Activated naive CD8-positive, alpha-beta T cell treated with anti-CD3 and anti-CD28 coated beads for 36 hours (primary cell): ENCODE results near the gene ALDH16A1. TPM values are rescaled to one million over a fixed set of nuclear protein-coding genes. Genes with fewer than 3 reads are reported as not detected.

Experiments used
- DNase-seq: peaks from one replicate; pipeline ENCODE4 v3.0.0; 2021
- H3K27ac Mint-ChIP-seq: one replicate; pipeline ENCODE4 v1.8.0; 2022; ENCODE audit warnings: mild to moderate bottlenecking, moderate library complexity, mixed read lengths
- H3K27me3 Mint-ChIP-seq: one replicate; pipeline ENCODE4 v1.8.0; 2022; ENCODE audit warnings: mild to moderate bottlenecking, mixed read lengths
- H3K36me3 Mint-ChIP-seq: one replicate; pipeline ENCODE4 v1.8.0; 2021; ENCODE audit warnings: mild to moderate bottlenecking, mixed read lengths
- H3K4me1 Mint-ChIP-seq: one replicate; pipeline ENCODE4 v1.8.0; 2021; ENCODE audit warnings: mixed read lengths
- H3K4me3 Mint-ChIP-seq: one replicate; pipeline ENCODE4 v1.8.0; 2022; ENCODE audit warnings: mild to moderate bottlenecking, moderate library complexity, mixed read lengths
- H3K9me3 Mint-ChIP-seq: one replicate; pipeline ENCODE4 v1.8.0; 2022; ENCODE audit warnings: mixed read lengths
- total RNA-seq, 2 experiments: library from RNA; stranded (reverse); gene quantifications; one replicate each; pipeline ENCODE4 v1.2.3, GENCODE V29; 2021

The ALDH16A1 gene
- total RNA-seq, 2 experiments from 2014 or later, result 34.4 to 42.0 TPM

- DNase-seq, result no peak
- H3K36me3 Mint-ChIP-seq, result peaks cover 72% of the 10 kb centered on the region
- H3K27ac Mint-ChIP-seq, result peak overlapping the region; percentile 97
- H3K9me3 Mint-ChIP-seq, result peaks cover 4% of the 10 kb centered on the region
- peaks cover 36% of the 10 kb centered on the region for H3K27me3 Mint-ChIP-seq
- H3K4me3 Mint-ChIP-seq, result peak overlapping the region; percentile 53
- H3K4me1 Mint-ChIP-seq, result peaks cover 44% of the 10 kb centered on the region
These were observed 39.0 kb downstream of the ALDH16A1 start for GRCh38 chr19:49491804-49492572.

- peaks cover 45% of the 10 kb centered on the region for H3K4me1 Mint-ChIP-seq
- H3K9me3 Mint-ChIP-seq, result peaks cover 1% of the 10 kb centered on the region
- H3K27ac Mint-ChIP-seq, result peak overlapping the region; percentile 97
- H3K27me3 Mint-ChIP-seq, result peaks cover 29% of the 10 kb centered on the region
- no peak for DNase-seq
- H3K4me3 Mint-ChIP-seq, result peak overlapping the region; percentile 53
- peaks cover 73% of the 10 kb centered on the region for H3K36me3 Mint-ChIP-seq
These were observed 39.8 kb downstream of the ALDH16A1 start for GRCh38 chr19:49492573-49493405.

- H3K36me3 Mint-ChIP-seq, result peaks cover 64% of the 10 kb centered on the region
- H3K4me1 Mint-ChIP-seq, result peaks cover 51% of the 10 kb centered on the region
- peaks cover 18% of the 10 kb centered on the region for H3K27me3 Mint-ChIP-seq
- peak overlapping the region; percentile 99 for H3K27ac Mint-ChIP-seq
- no peak for DNase-seq
- peak overlapping the region; percentile 97 for H3K4me3 Mint-ChIP-seq
- H3K9me3 Mint-ChIP-seq, result peaks cover 1% of the 10 kb centered on the region
These were observed 43.6 kb downstream of the ALDH16A1 start for GRCh38 chr19:49496574-49497008.

DNA sequence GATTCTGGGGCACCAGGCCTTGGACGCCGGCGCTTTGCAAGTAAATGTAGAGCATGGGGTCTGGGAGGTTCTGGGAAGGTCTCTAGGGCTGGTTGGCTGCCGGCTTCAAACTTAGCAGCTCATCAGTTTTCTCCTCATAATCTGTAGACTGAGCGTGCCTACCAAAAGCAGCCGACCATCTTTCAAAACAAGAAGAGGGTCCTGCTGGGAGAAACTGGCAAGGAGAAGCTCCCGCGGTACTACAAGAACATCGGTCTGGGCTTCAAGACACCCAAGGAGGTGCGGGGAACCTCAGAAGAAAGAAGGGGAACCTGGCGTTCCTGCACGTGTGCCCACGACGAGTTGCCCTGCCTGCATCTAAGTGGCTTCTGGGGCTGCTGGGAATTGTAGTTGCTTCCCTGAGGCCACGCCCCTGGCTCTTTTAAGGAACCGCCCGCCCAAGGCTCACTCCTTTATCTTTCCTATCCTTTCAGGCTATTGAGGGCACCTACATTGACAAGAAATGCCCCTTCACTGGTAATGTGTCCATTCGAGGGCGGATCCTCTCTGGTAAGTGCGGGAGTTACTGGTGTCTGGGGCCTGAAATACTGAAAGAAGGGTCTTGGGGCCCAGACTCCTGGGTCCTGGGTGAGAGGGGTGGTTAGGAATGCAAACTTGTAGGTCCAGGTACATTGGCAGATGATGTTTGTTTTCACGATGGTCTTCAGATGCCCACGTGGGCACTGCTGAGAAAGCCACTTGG lies 44.2 kb downstream of the ALDH16A1 start:
- Mint-ChIP-seq H3K27ac (peak overlapping the region; percentile 99), H3K27me3 (peaks cover 18% of the 10 kb centered on the region), H3K4me1 (peaks cover 53% of the 10 kb centered on the region), H3K4me3 (peak overlapping the region; percentile 97), H3K9me3 (peaks cover 1% of the 10 kb centered on the region), H3K36me3 (peaks cover 57% of the 10 kb centered on the region)
- peak; percentile 63 for DNase-seq

- H3K4me1 Mint-ChIP-seq, result peaks cover 53% of the 10 kb centered on the region
- peak overlapping the region; percentile 99 for H3K27ac Mint-ChIP-seq
- H3K36me3 Mint-ChIP-seq, result peaks cover 52% of the 10 kb centered on the region
- peak overlapping the region; percentile 97 for H3K4me3 Mint-ChIP-seq
- peaks cover 15% of the 10 kb centered on the region for H3K27me3 Mint-ChIP-seq
- DNase-seq, result no peak
- H3K9me3 Mint-ChIP-seq, result peaks cover 1% of the 10 kb centered on the region
These were observed 44.7 kb downstream of the ALDH16A1 start for GRCh38 chr19:49497789-49498103.

DNA sequence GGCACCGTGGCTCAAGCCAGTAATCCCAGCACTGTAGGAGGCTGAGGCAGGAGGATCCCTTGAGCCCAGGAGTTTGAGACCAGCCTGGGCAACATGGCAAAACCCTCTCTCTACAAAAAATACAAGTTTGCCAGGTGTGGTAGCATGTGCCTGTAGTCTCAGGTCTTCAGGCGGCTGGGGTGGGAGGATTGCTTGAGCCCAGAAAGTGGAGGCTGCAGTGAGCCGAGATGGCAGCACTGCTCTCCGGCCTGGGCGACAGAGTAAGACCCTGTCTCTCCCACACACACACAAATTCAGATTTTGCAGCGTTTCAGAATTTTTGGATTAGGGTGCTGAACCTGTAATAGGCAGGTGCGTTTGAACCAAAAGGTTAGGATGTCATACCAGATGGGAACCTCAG lies 45.5 kb downstream of the ALDH16A1 start:
- Mint-ChIP-seq H3K36me3 (peaks cover 45% of the 10 kb centered on the region), H3K4me1 (peaks cover 53% of the 10 kb centered on the region), H3K4me3 (peak overlapping the region; percentile 97), H3K9me3 (peaks cover 1% of the 10 kb centered on the region), H3K27ac (peak overlapping the region; percentile 99), H3K27me3 (peaks cover 8% of the 10 kb centered on the region)
- no peak for DNase-seq

GRCh38 chr19:49499030-49499670 lies 46.1 kb downstream of the ALDH16A1 start:
- peaks cover 1% of the 10 kb centered on the region for H3K9me3 Mint-ChIP-seq
- no peak for DNase-seq
- H3K4me3 Mint-ChIP-seq, result peak overlapping the region; percentile 97
- H3K27ac Mint-ChIP-seq, result peak overlapping the region; percentile 99
- peaks cover 44% of the 10 kb centered on the region for H3K36me3 Mint-ChIP-seq
- H3K4me1 Mint-ChIP-seq, result peaks cover 53% of the 10 kb centered on the region
- peaks cover 8% of the 10 kb centered on the region for H3K27me3 Mint-ChIP-seq

DNA sequence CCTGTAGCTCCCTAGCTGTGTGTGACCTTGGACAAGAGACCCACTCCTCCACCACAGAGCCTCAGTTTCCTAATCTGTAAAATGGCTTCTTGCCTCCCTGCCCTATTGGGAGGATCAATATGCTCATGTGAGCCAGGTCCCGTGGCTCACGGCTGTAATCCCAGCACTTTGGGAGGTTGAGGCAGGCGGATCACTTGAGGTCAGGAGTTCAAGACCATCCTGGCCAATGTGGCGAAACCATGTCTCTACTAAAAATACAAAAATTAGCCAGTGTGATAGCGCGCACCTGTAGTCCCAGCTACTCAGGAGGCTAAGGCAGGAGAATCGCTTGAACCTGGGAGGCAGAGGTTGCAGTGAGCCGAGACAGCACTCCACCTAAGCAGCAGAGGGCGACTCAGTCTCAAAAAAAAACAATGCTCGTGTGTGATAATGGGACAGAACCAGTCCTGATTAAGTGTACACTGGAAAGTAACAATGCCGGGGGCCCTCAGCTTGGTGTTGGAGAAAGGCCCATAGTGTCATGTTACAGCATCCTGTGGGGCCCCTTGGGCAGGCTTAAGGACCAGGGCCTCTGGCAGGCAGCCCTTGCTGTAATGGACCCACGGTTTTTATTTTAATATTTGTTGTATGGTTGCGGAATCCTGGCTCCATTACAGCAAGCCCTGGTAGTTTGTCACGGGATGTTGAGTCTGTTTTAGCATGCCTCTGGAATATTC lies 50.0 kb downstream of the ALDH16A1 start:
- no peak overlapping the region for H3K27ac Mint-ChIP-seq
- peak; percentile 43 for DNase-seq
- H3K4me1 Mint-ChIP-seq, result peaks cover 41% of the 10 kb centered on the region
- H3K36me3 Mint-ChIP-seq, result peaks cover 25% of the 10 kb centered on the region
- H3K27me3 Mint-ChIP-seq, result peaks cover 5% of the 10 kb centered on the region
- H3K4me3 Mint-ChIP-seq, result no peak overlapping the region
- no peaks in the 10 kb centered on the region for H3K9me3 Mint-ChIP-seq

- Mint-ChIP-seq H3K4me3 (no peak overlapping the region), H3K27ac (no peak overlapping the region)
- DNase-seq, result no peak
These were observed 50.5 kb downstream of the ALDH16A1 start for GRCh38 chr19:49503582-49503962.

DNA sequence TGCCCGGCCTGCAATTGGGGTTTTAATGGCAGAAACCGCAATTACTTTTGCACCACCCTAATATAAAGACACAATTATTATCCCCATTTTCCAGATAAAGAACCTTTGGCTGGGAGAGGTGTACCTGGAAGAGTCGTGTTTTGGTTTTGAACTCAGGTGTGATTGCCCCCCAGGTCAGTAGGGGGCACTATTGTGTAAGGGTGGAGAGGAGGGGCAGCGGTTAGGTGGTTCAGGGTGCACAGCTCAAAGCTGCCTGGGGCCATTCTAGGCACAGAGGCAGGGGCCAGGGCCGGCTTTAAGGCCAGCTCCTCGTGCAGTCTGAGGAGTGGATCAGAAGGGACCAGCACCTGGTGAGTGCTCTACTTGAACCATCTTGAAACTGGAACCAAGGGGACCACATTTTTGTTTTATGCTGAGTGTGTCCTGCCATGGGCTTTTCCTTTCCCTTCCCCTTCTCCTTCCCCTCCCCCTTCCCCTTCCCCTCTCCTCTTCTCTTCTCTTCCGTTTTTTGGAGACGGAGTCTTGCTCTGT lies 53.6 kb downstream of the ALDH16A1 start:
- no peaks in the 10 kb centered on the region for H3K36me3 Mint-ChIP-seq
- no peak overlapping the region for H3K27ac Mint-ChIP-seq
- H3K4me1 Mint-ChIP-seq, result peaks cover 18% of the 10 kb centered on the region
- H3K4me3 Mint-ChIP-seq, result no peak overlapping the region
- H3K27me3 Mint-ChIP-seq, result no peaks in the 10 kb centered on the region
- peak; percentile 68 for DNase-seq
- no peaks in the 10 kb centered on the region for H3K9me3 Mint-ChIP-seq

More at GRCh38 chr19:49503582-49503962, 50.5 kb downstream of the ALDH16A1 start:
- Mint-ChIP-seq H3K9me3 (no peaks in the 10 kb centered on the region), H3K36me3 (peaks cover 20% of the 10 kb centered on the region), H3K27me3 (peaks cover 5% of the 10 kb centered on the region), H3K4me1 (peaks cover 40% of the 10 kb centered on the region)

GRCh38 chr19:49507803-49508494 lies 54.9 kb downstream of the ALDH16A1 start:
- Mint-ChIP-seq H3K4me3 (no peak overlapping the region), H3K27me3 (no peaks in the 10 kb centered on the region), H3K27ac (no peak overlapping the region), H3K4me1 (peaks cover 16% of the 10 kb centered on the region), H3K36me3 (no peaks in the 10 kb centered on the region), H3K9me3 (no peaks in the 10 kb centered on the region)
- no peak for DNase-seq

DNA sequence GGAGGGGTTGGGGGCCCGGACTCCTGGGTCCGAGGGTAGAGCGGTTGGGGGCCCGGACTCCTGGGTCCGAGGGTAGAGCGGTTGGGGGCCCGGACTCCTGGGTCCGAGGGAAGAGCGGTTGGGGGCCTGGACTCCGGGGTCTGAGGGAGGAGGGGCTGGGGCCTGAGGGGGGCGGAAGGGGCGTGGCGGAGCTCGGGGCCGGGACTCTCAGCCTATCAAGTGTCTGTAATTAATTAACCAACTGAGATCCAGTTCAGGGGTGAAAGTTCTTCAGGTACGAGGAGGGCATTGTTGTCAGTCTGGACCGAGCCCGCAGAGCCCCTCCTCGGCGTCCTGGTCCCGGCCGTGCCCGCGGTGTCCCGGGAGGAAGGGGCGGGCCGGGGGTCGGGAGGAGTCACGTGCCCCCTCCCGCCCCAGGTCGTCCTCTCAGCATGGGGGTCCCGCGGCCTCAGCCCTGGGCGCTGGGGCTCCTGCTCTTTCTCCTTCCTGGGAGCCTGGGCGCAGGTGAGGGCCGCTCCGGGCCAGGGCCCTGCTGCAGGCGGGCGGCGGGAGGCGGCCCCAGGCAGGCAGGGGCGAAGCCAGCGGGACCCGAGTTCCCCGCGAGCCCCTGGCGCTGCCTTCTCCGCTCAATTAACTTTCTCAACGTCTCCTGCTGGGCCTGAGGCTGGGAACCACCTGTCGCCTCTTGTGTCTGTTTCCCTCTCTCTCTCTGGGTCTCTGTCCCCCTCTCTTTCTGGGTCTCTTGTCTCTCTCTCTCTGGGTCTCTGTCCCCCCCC lies 60.1 kb downstream of the ALDH16A1 start:
- peaks cover 15% of the 10 kb centered on the region for H3K4me1 Mint-ChIP-seq
- H3K4me3 Mint-ChIP-seq, result peak overlapping the region; percentile 86
- no peak for DNase-seq
- peak overlapping the region; percentile 65 for H3K27ac Mint-ChIP-seq
- H3K36me3 Mint-ChIP-seq, result no peaks in the 10 kb centered on the region
- H3K9me3 Mint-ChIP-seq, result no peaks in the 10 kb centered on the region
- no peaks in the 10 kb centered on the region for H3K27me3 Mint-ChIP-seq

DNA sequence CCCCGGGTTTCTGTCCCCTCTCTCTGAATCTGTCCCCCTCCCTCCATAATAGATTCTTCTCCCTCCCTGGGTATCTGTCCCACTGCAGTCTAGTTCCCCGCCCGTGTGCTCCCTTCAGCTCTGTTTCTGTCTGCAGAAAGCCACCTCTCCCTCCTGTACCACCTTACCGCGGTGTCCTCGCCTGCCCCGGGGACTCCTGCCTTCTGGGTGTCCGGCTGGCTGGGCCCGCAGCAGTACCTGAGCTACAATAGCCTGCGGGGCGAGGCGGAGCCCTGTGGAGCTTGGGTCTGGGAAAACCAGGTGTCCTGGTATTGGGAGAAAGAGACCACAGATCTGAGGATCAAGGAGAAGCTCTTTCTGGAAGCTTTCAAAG lies 60.7 kb downstream of the ALDH16A1 start:
- Mint-ChIP-seq H3K4me3 (peak overlapping the region; percentile 86), H3K4me1 (peaks cover 15% of the 10 kb centered on the region), H3K27me3 (no peaks in the 10 kb centered on the region), H3K36me3 (no peaks in the 10 kb centered on the region), H3K9me3 (no peaks in the 10 kb centered on the region), H3K27ac (peak overlapping the region; percentile 65)
- no peak for DNase-seq
